Skeletal muscle tissue (tissue), 4 donors: ENCODE measurements around the gene ZFPL1. TPM values are rescaled to one million over a fixed set of nuclear protein-coding genes. Genes with fewer than 3 reads are reported as not detected.

Experiments used
- H3K27ac ChIP-seq: one replicate; pipeline ENCODE4 v1.7.0; 2013; ENCODE audit warnings: mild to moderate bottlenecking, low read depth, low read length, inconsistent platforms
- H3K27me3 ChIP-seq, 3 donors: one replicate each; pipeline ENCODE4 v1.7.0; 2013; ENCODE audit warnings: low read length in 3 of 3; ENCODE audit not compliant: control insufficient read depth in 3 of 3, insufficient read depth in 3 of 3
- H3K36me3 ChIP-seq, 3 donors: one replicate each; pipeline ENCODE4 v1.7.0; 2013; ENCODE audit warnings: low read length in 3 of 3; ENCODE audit not compliant: control insufficient read depth in 3 of 3, insufficient read depth in 3 of 3
- H3K4me1 ChIP-seq, 3 donors: one replicate each; pipeline ENCODE4 v1.7.0; 2013; ENCODE audit warnings: low read length in 3 of 3, mild to moderate bottlenecking in 3 of 3; ENCODE audit not compliant: control insufficient read depth in 3 of 3, insufficient read depth in 3 of 3
- H3K4me3 ChIP-seq, 3 donors: one replicate each; pipeline ENCODE4 v1.7.0; 2013; ENCODE audit warnings: low read length in 3 of 3
- H3K9ac ChIP-seq, 3 donors: one replicate each; pipeline ENCODE4 v1.7.0; 2013; ENCODE audit warnings: low read length in 3 of 3, mild to moderate bottlenecking in 3 of 3, moderate library complexity in 2 of 3, low read depth in 1 of 3
- H3K9me3 ChIP-seq, 3 donors: one replicate each; pipeline ENCODE4 v1.7.0; 2013; ENCODE audit warnings: low read length in 3 of 3; ENCODE audit not compliant: control insufficient read depth in 3 of 3
- total RNA-seq: library from RNA; depleted of rRNA; stranded (reverse); fragments of >200 nt; gene quantifications from one replicate; pipeline ENCODE4 v1.2.3, GENCODE V29; 2014
- donor health status: Osteomylitis.

The ZFPL1 gene
- total RNA-seq, 1 donor from 2014 or later = 22.4 TPM

- H3K36me3 ChIP-seq = peaks cover 5 to 13% (median 12%) of the 10 kb centered on the region in 3 donors
- peak overlapping the region; percentile 64 for H3K27ac ChIP-seq
- H3K9ac ChIP-seq = no peak overlapping the region
Measured at GRCh38 chr11:65103476-65103875, 19.5 kb downstream of the ZFPL1 start.

GRCh38 chr11:65104628-65105027, 20.6 kb downstream of the ZFPL1 start:
- peak overlapping the region in 2 of 3 donors; percentile 35 to 54 for H3K9ac ChIP-seq
- H3K4me1 ChIP-seq = peaks cover 9 to 29% (median 22%) of the 10 kb centered on the region in 3 donors
- no peak overlapping the region for H3K4me3 ChIP-seq
- H3K27me3 ChIP-seq = no peaks in the 10 kb centered on the region
- H3K36me3 ChIP-seq = peaks cover 16 to 23% (median 22%) of the 10 kb centered on the region in 3 donors
- H3K27ac ChIP-seq = no peak overlapping the region
- H3K9me3 ChIP-seq = no peaks in the 10 kb centered on the region

More at GRCh38 chr11:65103476-65103875, 19.5 kb downstream of the ZFPL1 start:
- Histone ChIP-seq H3K4me1 (peaks cover 11 to 37% (median 32%) of the 10 kb centered on the region in 3 donors), H3K9me3 (no peaks in the 10 kb centered on the region), H3K4me3 (no peak overlapping the region), H3K27me3 (no peaks in the 10 kb centered on the region)

- no peaks in the 10 kb centered on the region for H3K9me3 ChIP-seq
- no peak overlapping the region for H3K27ac ChIP-seq
- H3K9ac ChIP-seq = no peak overlapping the region
- H3K4me3 ChIP-seq = no peak overlapping the region
- no peaks in the 10 kb centered on the region for H3K27me3 ChIP-seq
- peaks cover 23 to 37% (median 37%) of the 10 kb centered on the region in 3 donors for H3K4me1 ChIP-seq
- H3K36me3 ChIP-seq = peaks cover 20 to 31% (median 26%) of the 10 kb centered on the region in 3 donors
Measured at GRCh38 chr11:65107078-65107477, 23.1 kb downstream of the ZFPL1 start.

- H3K27ac ChIP-seq = no peak overlapping the region
- no peaks in the 10 kb centered on the region for H3K9me3 ChIP-seq
- H3K4me3 ChIP-seq = no peak overlapping the region
- no peak overlapping the region for H3K9ac ChIP-seq
- no peaks in the 10 kb centered on the region for H3K27me3 ChIP-seq
- H3K36me3 ChIP-seq = peaks cover 20 to 31% (median 26%) of the 10 kb centered on the region in 3 donors
- H3K4me1 ChIP-seq = peaks cover 19 to 38% (median 37%) of the 10 kb centered on the region in 3 donors
Measured at GRCh38 chr11:65107751-65108468, 23.9 kb downstream of the ZFPL1 start.

GRCh38 chr11:65108469-65109123, 24.6 kb downstream of the ZFPL1 start:
- H3K27me3 ChIP-seq = no peaks in the 10 kb centered on the region
- no peak overlapping the region for H3K4me3 ChIP-seq
- H3K9me3 ChIP-seq = no peaks in the 10 kb centered on the region
- no peak overlapping the region for H3K9ac ChIP-seq
- H3K36me3 ChIP-seq = peaks cover 20 to 31% (median 26%) of the 10 kb centered on the region in 3 donors
- H3K27ac ChIP-seq = no peak overlapping the region
- peaks cover 22 to 42% (median 39%) of the 10 kb centered on the region in 3 donors for H3K4me1 ChIP-seq

DNA sequence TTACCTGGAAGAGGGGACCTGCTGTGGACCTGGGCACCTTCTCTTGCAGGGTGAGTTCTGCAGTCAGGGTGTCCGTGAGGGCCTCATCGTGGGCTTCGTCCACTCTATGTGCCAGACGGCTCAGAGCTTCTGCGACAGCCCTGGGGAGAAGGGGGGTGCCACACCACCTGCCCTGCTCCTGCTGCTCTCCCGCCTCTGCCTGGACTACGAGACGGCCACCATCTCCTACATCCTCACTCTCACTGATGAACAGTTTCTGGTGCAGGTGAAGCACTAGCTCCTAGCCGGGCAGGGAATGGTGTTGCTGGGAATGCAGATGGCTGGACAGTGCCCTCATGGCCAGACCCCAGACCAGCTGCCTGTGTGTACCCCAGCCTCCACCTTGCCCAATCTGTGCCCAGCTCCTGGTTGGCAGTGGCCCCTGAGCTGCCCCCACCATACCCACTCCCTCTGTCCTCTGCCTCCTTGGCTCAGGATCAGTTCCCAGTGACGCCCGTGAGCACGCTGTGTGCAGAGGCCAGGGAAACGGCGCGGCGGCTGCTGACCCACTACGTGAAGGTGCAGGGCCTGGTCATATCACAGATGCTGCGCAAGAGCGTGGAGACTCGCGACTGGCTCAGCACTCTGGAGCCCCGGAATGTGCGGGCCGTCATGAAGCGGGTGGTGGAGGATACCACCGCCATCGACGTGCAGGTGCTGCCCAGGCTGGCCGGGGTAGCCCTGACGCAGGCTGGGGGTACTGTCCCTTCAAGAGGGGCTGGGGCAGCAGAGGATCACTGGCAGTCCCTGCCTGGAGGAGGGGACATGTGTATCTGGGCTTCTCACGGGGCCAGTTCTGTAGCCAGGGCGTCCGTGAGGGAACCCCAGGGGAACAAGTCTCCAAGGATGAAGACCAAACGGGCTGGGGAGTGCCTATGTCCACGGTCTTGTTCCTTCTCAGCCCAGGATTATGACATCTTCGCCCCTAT, 25.5 kb downstream of the ZFPL1 start:
- peaks cover 20 to 33% (median 26%) of the 10 kb centered on the region in 3 donors for H3K36me3 ChIP-seq
- H3K4me3 ChIP-seq = no peak overlapping the region
- no peak overlapping the region for H3K27ac ChIP-seq
- H3K9me3 ChIP-seq = no peaks in the 10 kb centered on the region
- no peaks in the 10 kb centered on the region for H3K27me3 ChIP-seq
- peaks cover 22 to 39% (median 38%) of the 10 kb centered on the region in 3 donors for H3K4me1 ChIP-seq
- no peak overlapping the region for H3K9ac ChIP-seq

GRCh38 chr11:65110354-65110861, 26.4 kb downstream of the ZFPL1 start:
- Histone ChIP-seq H3K9ac (peak overlapping the region; percentile 34 to 60 (median 51)), H3K4me1 (peaks cover 22 to 45% (median 38%) of the 10 kb centered on the region in 3 donors), H3K36me3 (peaks cover 21 to 33% (median 26%) of the 10 kb centered on the region in 3 donors), H3K27ac (no peak overlapping the region), H3K9me3 (no peaks in the 10 kb centered on the region), H3K4me3 (no peak overlapping the region), H3K27me3 (no peaks in the 10 kb centered on the region)

- peaks cover 28 to 54% (median 46%) of the 10 kb centered on the region in 3 donors for H3K4me1 ChIP-seq
- H3K9me3 ChIP-seq = no peaks in the 10 kb centered on the region
- peaks cover 26 to 32% (median 28%) of the 10 kb centered on the region in 3 donors for H3K36me3 ChIP-seq
- no peak overlapping the region for H3K27ac ChIP-seq
- H3K4me3 ChIP-seq = peak overlapping the region; percentile 35 to 64 (median 54)
- H3K27me3 ChIP-seq = no peaks in the 10 kb centered on the region
- H3K9ac ChIP-seq = peak overlapping the region in 1 of 3 donors; percentile 60
Measured at GRCh38 chr11:65111159-65111743, 27.2 kb downstream of the ZFPL1 start.
